Astrocyte (in vitro differentiated cells and primary cell): ENCODE data around the gene ELMO1. TPM values are rescaled to one million over a fixed set of nuclear protein-coding genes. Genes with fewer than 3 reads are reported as not detected.

ENCODE experiments used
- DNase-seq: peaks from one replicate; pipeline ENCODE4 v3.0.0-alpha.2; 2010; ENCODE audit warnings: low read depth
- FAIRE-seq: peaks from 2 replicates; lab custom pipeline; 2011; peaks lifted over from hg19 to GRCh38; lab: Jason Lieb, UNC
- H2AFZ ChIP-seq: 2 replicates; pipeline ENCODE4 v1.6.0; 2012; ENCODE audit warnings: low read depth, low read length, inconsistent platforms
- H3K27ac ChIP-seq: 2 replicates; pipeline ENCODE4 v1.5.1; 2011; ENCODE audit warnings: low read depth, low read length, inconsistent platforms
- H3K27me3 ChIP-seq: 2 replicates; pipeline ENCODE4 v1.6.0; 2011; ENCODE audit warnings: low read length, inconsistent platforms; ENCODE audit not compliant: insufficient read depth
- H3K36me3 ChIP-seq: 2 replicates; pipeline ENCODE4 v1.5.1; 2011; ENCODE audit warnings: low read length, inconsistent platforms; ENCODE audit not compliant: insufficient read depth
- H3K4me1 ChIP-seq: 2 replicates; pipeline ENCODE4 v1.5.1; 2011; ENCODE audit warnings: low read length, inconsistent platforms; ENCODE audit not compliant: insufficient read depth
- H3K4me2 ChIP-seq: 2 replicates; pipeline ENCODE4 v1.6.0; 2012; ENCODE audit warnings: low read length, inconsistent platforms
- H3K4me3 ChIP-seq: 2 replicates; pipeline ENCODE4 v1.5.1; 2011; ENCODE audit warnings: low read depth, mild to moderate bottlenecking, low read length, inconsistent platforms; ENCODE audit not compliant: insufficient read depth
- H3K79me2 ChIP-seq: 2 replicates; pipeline ENCODE4 v1.6.0; 2012; ENCODE audit warnings: mild to moderate bottlenecking, low read length, inconsistent platforms; ENCODE audit not compliant: insufficient read depth
- H3K9ac ChIP-seq: 2 replicates; pipeline ENCODE4 v1.6.0; 2012; ENCODE audit warnings: mild to moderate bottlenecking, low read length, inconsistent platforms
- H3K9me3 ChIP-seq: 2 replicates; pipeline ENCODE4 v1.5.1; 2012; ENCODE audit warnings: low read depth, mild to moderate bottlenecking, low read length, inconsistent platforms; ENCODE audit not compliant: insufficient read depth
- H4K20me1 ChIP-seq: 2 replicates; pipeline ENCODE4 v1.6.0; 2012; ENCODE audit warnings: low read length, inconsistent platforms; ENCODE audit not compliant: insufficient read depth
- H3K27ac Mint-ChIP-seq: one replicate; pipeline ENCODE4 v1.8.0; 2021; ENCODE audit warnings: mild to moderate bottlenecking, mixed read lengths; ENCODE audit not compliant: unreplicated experiment
- H3K27me3 Mint-ChIP-seq: one replicate; pipeline ENCODE4 v1.8.0; 2021; ENCODE audit warnings: low read depth, mixed read lengths; ENCODE audit not compliant: unreplicated experiment
- H3K36me3 Mint-ChIP-seq: one replicate; pipeline ENCODE4 v1.8.0; 2021; ENCODE audit warnings: low read depth, mixed read lengths; ENCODE audit not compliant: unreplicated experiment
- H3K4me1 Mint-ChIP-seq: one replicate; pipeline ENCODE4 v1.8.0; 2021; ENCODE audit warnings: low read depth, mixed read lengths; ENCODE audit not compliant: unreplicated experiment
- H3K4me3 Mint-ChIP-seq: one replicate; pipeline ENCODE4 v1.8.0; 2021; ENCODE audit warnings: mild to moderate bottlenecking, moderate library complexity, mixed read lengths; ENCODE audit not compliant: unreplicated experiment
- H3K9me3 Mint-ChIP-seq: one replicate; pipeline ENCODE4 v1.8.0; 2021; ENCODE audit warnings: mild to moderate bottlenecking, mixed read lengths; ENCODE audit not compliant: unreplicated experiment
- CTCF ChIP-seq: IDR thresholded peaks from 2 replicates; pipeline ENCODE4 v1.5.1; 2011; ENCODE audit warnings: low read depth, mild to moderate bottlenecking, inconsistent platforms, low read length, moderate library complexity; ENCODE audit not compliant: insufficient read depth
- EZH2 ChIP-seq: IDR thresholded peaks from 2 replicates; pipeline ENCODE4 v1.6.1; 2012; ENCODE audit warnings: mild to moderate bottlenecking, low read length, inconsistent platforms; ENCODE audit not compliant: insufficient read depth
- total RNA-seq: library from RNA; stranded (reverse); gene quantifications from 2 replicates; pipeline ENCODE4 v1.2.1, GENCODE V29; 2021

Gene ELMO1
- total RNA-seq, 1 donor from 2014 or later: 20.4 TPM

GRCh38 chr7:36814311-36814710, 634.4 kb downstream of the ELMO1 start:
- H3K27me3 Mint-ChIP-seq: peaks cover 1% of the 10 kb centered on the region

GRCh38 chr7:36811807-36812206, 636.9 kb downstream of the ELMO1 start:
- H3K4me1 ChIP-seq: no peaks in the 10 kb centered on the region
- H3K9ac ChIP-seq: no peak overlapping the region
- no peaks in the 10 kb centered on the region for H4K20me1 ChIP-seq
- H3K27ac Mint-ChIP-seq: no peak overlapping the region
- H3K4me3 Mint-ChIP-seq: no peak overlapping the region
- H3K36me3 Mint-ChIP-seq: no peaks in the 10 kb centered on the region
- no peaks in the 10 kb centered on the region for H3K9me3 ChIP-seq
- DNase-seq: peak; percentile 26
- no peaks in the 10 kb centered on the region for H3K27me3 ChIP-seq
- no peaks in the 10 kb centered on the region for H3K9me3 Mint-ChIP-seq
- no peak for TF ChIP-seq EZH2
- no peak for TF ChIP-seq CTCF
- FAIRE-seq: no peak
- H3K4me1 Mint-ChIP-seq: peaks cover 2% of the 10 kb centered on the region
- peaks cover 8% of the 10 kb centered on the region for H3K27me3 Mint-ChIP-seq
- no peaks in the 10 kb centered on the region for H3K79me2 ChIP-seq
- H2AFZ ChIP-seq: no peak overlapping the region
- H3K36me3 ChIP-seq: no peaks in the 10 kb centered on the region
- no peak overlapping the region for H3K4me2 ChIP-seq
- no peak overlapping the region for H3K4me3 ChIP-seq
- H3K27ac ChIP-seq: no peak overlapping the region

More at GRCh38 chr7:36814311-36814710, 634.4 kb downstream of the ELMO1 start:
- DNase-seq (no peak), FAIRE-seq (no peak)
- Histone ChIP-seq H3K4me3 (no peak overlapping the region), H3K4me1 (no peaks in the 10 kb centered on the region), H3K9ac (no peak overlapping the region), H3K36me3 (no peaks in the 10 kb centered on the region), H3K27me3 (no peaks in the 10 kb centered on the region), H3K79me2 (no peaks in the 10 kb centered on the region), H4K20me1 (no peaks in the 10 kb centered on the region), H3K27ac (no peak overlapping the region), H3K4me2 (no peak overlapping the region), H3K9me3 (no peaks in the 10 kb centered on the region), H2AFZ (no peak overlapping the region)
- H3K36me3 Mint-ChIP-seq: no peaks in the 10 kb centered on the region
- H3K27ac Mint-ChIP-seq: no peak overlapping the region
- TF ChIP-seq EZH2: no peak
- no peak for TF ChIP-seq CTCF
- no peaks in the 10 kb centered on the region for H3K4me1 Mint-ChIP-seq
- no peak overlapping the region for H3K4me3 Mint-ChIP-seq
- H3K9me3 Mint-ChIP-seq: no peaks in the 10 kb centered on the region

GRCh38 chr7:36810489-36810888, 638.2 kb downstream of the ELMO1 start:
- Histone ChIP-seq H4K20me1 (no peaks in the 10 kb centered on the region), H3K27ac (no peak overlapping the region), H3K9me3 (no peaks in the 10 kb centered on the region), H3K36me3 (no peaks in the 10 kb centered on the region), H3K4me2 (no peak overlapping the region), H3K27me3 (no peaks in the 10 kb centered on the region), H2AFZ (no peak overlapping the region), H3K9ac (no peak overlapping the region), H3K79me2 (no peaks in the 10 kb centered on the region), H3K4me1 (no peaks in the 10 kb centered on the region), H3K4me3 (no peak overlapping the region)
- peaks cover 8% of the 10 kb centered on the region for H3K27me3 Mint-ChIP-seq
- DNase-seq (no peak), FAIRE-seq (no peak)
- H3K27ac Mint-ChIP-seq: no peak overlapping the region
- no peak overlapping the region for H3K4me3 Mint-ChIP-seq
- no peaks in the 10 kb centered on the region for H3K36me3 Mint-ChIP-seq
- TF ChIP-seq EZH2 (no peak), CTCF (no peak)
- peaks cover 2% of the 10 kb centered on the region for H3K4me1 Mint-ChIP-seq
- no peaks in the 10 kb centered on the region for H3K9me3 Mint-ChIP-seq
